OCI-LY7 (cell line): ENCODE results near the gene MRPL20.
"Not testable (repeated sequence)": the region's sequence is repeated elsewhere in the genome, so short reads cannot be mapped to it uniquely, and the experiment has no call there.

Source experiments
- CTCF ChIP-seq: fragments of 200-600 bp; sonication (generic); conservative IDR thresholded peaks from 2 replicates; pipeline ENCODE4 v1.5.1; 2014; ENCODE audit warnings: mild to moderate bottlenecking, antibody characterized with exemption, low read length, moderate library complexity, mixed read lengths
- EZH2phosphoT487 ChIP-seq: fragments of 200-600 bp; sonication (generic); IDR thresholded peaks from 2 replicates; pipeline ENCODE4 v1.6.1; 2018; ENCODE audit warnings: low read depth, borderline replicate concordance, mild to moderate bottlenecking, mixed run types, antibody characterized with exemption, low read length, moderate library complexity, mixed read lengths

GRCh38 chr1:1417396-1417795 is 10.3 kb upstream of the MRPL20 start:
- TF ChIP-seq CTCF, EZH2phosphoT487: not testable (repeated sequence)
